Measurements from ENCODE around the gene ENTPD5.
"Not testable (repeated sequence)": the region's sequence is repeated elsewhere in the genome, so short reads cannot be mapped to it uniquely, and the experiment has no call there.

The ENTPD5 gene

DNA sequence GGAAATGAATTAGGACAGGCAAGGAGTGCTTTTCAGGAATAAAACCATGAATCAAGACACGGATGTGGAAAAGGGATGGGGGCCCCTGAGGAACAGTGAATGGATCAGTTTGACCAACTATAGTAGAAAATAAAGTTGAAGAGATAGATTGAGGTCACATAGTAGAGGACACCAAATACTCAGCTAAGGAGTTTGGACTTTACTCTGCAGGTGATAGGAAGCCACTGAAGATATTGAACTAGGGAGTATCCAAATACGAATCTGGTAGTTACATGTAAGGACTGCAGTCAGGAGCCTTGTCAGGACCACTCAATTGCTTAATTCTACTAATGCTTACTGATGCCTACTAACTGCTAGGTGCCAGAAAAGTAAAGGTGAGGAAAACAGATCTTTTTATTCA, 20.4 kb downstream of the ENTPD5 start:
- H3K4me3 ChIP-seq (ENCODE audit: low read depth, low read length), result no peak overlapping the region
- TF ChIP-seq CTCF (IDR thresholded peaks at IDR 0.05; ENCODE audit: low read depth, low read length), result no peak

DNA sequence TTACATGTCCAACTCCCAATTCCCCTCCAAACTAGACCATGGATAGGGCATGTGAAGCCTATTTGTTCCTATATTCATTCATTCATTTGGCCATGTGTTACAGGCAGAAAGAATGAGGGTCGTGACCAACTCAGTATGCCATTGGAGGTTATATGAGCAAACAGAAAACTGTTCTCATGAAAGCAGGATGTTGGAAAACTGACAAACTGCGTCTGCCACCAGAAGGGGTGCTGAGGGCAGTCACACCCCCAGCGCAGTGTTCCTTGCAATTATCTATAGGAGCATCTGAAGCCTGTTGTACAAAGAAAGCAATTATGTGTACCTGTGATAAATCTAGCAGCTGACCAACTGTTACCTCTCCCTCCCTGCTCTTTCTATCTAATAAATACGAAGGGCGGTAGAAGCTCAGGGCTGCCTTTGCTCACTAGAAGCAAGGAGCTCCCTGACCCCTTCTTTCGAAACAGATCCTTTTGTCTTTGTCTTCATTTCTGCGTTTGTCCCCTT, 21.1 kb downstream of the ENTPD5 start:
- H3K4me3 ChIP-seq (ENCODE audit: low read depth, low read length), result no peak overlapping the region
- TF ChIP-seq CTCF (IDR thresholded peaks at IDR 0.05; ENCODE audit: low read depth, low read length), result no peak

DNA sequence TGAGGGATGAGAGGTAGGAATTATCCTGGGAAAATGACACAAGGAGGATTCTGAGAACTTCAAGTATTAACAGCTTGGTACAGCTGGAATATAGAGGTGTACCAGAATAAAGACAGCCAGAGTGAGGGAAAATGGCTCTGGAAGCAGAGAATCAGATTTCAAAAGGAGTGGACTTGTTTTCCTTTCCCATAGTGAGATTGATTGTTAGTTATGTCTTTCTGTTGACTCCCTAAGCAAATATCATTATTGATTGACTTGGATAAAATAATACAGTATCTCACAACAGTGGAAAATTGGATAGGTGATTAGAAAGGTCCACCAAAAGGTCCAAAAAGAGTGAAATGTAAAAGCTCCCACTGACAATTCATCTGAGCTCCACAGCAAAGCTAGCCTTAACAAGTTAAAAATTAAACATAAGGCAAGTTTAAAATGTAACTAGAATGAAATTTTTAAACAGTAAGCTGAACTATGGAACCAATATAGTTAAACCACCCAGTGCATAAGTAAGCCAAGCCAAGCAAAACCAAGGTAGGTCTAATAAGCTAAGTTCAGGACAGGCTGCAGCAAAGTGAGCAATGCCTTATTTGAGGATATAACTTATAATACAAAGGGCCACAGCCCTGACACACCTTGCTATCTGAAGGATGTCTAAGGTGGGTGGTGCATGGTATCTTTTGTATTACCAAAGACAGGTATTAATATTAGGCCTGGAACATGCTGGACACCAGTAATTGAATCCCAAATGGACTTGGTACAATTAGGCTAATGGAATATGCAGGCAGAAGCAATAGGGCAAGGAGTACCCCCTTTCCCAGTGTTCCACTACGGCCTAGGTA, 21.8 kb downstream of the ENTPD5 start:
- H3K4me3 ChIP-seq (ENCODE audit: low read depth, low read length), result no peak overlapping the region
- no peak for TF ChIP-seq CTCF (IDR thresholded peaks at IDR 0.05; ENCODE audit: low read depth, low read length)

GRCh38 chr14:73996731-73997107, 22.4 kb downstream of the ENTPD5 start:
- no peak overlapping the region for H3K4me3 ChIP-seq (ENCODE audit: low read depth, low read length)
- TF ChIP-seq CTCF (IDR thresholded peaks at IDR 0.05; ENCODE audit: low read depth, low read length), result no peak

GRCh38 chr14:73995977-73996378, 23.1 kb downstream of the ENTPD5 start:
- H3K4me3 ChIP-seq (ENCODE audit: low read depth, low read length), result no peak overlapping the region
- TF ChIP-seq CTCF (IDR thresholded peaks at IDR 0.05; ENCODE audit: low read depth, low read length), result no peak

GRCh38 chr14:73994926-73995325, 24.2 kb downstream of the ENTPD5 start:
- H3K4me3 ChIP-seq (ENCODE audit: low read depth, low read length), result not testable (repeated sequence)

- H3K4me3 ChIP-seq (ENCODE audit: low read depth, low read length), result no peak overlapping the region
- TF ChIP-seq CTCF (IDR thresholded peaks at IDR 0.05; ENCODE audit: low read depth, low read length), result no peak
Observed at GRCh38 chr14:73991092-73991491, 28.0 kb downstream of the ENTPD5 start.

GRCh38 chr14:73988656-73989055, 30.4 kb downstream of the ENTPD5 start:
- not testable (repeated sequence) for H3K4me3 ChIP-seq (ENCODE audit: low read depth, low read length)

Data from WI38 (cell line).